ENCODE data around the gene POFUT2. TPM values are rescaled to one million over a fixed set of nuclear protein-coding genes. Genes with fewer than 3 reads are reported as not detected.

POFUT2 gene
- total RNA-seq, 2 donors from 2014 or later: 49.0 to 73.3 TPM

DNA sequence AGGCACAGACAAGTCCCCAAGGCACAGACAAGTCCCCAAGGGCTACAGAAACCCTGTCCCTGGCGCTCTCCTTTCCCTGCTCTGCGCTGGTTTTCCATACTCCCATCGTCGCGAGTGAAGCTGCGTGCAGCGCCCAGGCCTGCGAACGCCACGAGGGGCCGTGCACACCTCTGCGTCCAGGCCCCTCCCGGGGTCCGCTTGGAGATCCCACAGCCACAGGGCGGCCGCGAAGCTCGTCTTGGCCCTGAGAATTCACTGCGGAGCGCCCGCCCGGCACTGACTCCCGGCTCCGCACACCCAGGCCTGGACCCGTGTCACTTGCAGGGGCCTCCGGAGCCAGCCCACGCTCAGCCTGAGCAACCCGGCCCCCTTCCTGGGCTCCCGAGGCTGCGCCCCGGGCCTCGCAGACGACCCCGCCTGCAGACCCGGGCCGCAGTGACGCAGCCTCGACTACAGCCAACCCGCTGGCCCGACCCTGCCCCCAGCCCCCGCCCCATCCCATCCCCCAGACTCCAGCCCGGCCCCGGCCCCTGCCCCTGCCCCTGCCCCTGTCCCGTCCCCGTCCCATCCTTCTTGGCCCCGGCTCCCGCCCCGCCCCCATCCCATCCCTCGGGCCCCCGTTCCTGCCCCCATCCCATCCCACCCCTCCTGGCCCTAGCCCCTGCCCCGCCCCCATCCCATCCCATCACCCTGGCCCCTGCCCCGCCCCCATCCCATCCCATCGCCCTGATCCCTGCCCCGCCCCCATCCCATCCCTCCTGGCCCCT is 841 bp downstream of the POFUT2 start:
- Histone ChIP-seq H3K27ac (ENCODE audit: low read depth, low read length) (peak overlapping the region; percentile 19), H3K4me1 (ENCODE audit: control insufficient read depth, insufficient read depth, low read length) (peaks cover 4% of the 10 kb centered on the region), H3K9ac (ENCODE audit: extremely low read depth, low read length, poor library complexity, severe bottlenecking) (peak overlapping the region; percentile 77), H3K9me3 (ENCODE audit: control insufficient read depth, low read length) (no peaks in the 10 kb centered on the region), H3K36me3 (ENCODE audit: control insufficient read depth, insufficient read depth, low read length) (peaks cover 49% of the 10 kb centered on the region), H3K27me3 (ENCODE audit: control insufficient read depth, insufficient read depth, low read length, poor library complexity, severe bottlenecking) (no peaks in the 10 kb centered on the region), H3K4me3 (ENCODE audit: low read length) (peak overlapping the region; percentile 87)
- peak overlapping the region; percentile 84 for H3K27ac Mint-ChIP-seq
- TF ChIP-seq, protein P1, sequence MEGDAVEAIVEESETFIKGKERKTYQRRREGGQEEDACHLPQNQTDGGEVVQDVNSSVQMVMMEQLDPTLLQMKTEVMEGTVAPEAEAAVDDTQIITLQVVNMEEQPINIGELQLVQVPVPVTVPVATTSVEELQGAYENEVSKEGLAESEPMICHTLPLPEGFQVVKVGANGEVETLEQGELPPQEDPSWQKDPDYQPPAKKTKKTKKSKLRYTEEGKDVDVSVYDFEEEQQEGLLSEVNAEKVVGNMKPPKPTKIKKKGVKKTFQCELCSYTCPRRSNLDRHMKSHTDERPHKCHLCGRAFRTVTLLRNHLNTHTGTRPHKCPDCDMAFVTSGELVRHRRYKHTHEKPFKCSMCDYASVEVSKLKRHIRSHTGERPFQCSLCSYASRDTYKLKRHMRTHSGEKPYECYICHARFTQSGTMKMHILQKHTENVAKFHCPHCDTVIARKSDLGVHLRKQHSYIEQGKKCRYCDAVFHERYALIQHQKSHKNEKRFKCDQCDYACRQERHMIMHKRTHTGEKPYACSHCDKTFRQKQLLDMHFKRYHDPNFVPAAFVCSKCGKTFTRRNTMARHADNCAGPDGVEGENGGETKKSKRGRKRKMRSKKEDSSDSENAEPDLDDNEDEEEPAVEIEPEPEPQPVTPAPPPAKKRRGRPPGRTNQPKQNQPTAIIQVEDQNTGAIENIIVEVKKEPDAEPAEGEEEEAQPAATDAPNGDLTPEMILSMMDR (conservative IDR thresholded peaks at IDR 0.05): no peak
- H3K4me1 Mint-ChIP-seq: peaks cover 12% of the 10 kb centered on the region
- peaks cover 42% of the 10 kb centered on the region for H3K36me3 Mint-ChIP-seq (ENCODE audit: low read depth)
- no peaks in the 10 kb centered on the region for H3K27me3 Mint-ChIP-seq (ENCODE audit: insufficient read depth)
- WGBS, 2 experiments (ENCODE audit: insufficient coverage in 1 of 2, insufficient read length in 1 of 2): 4 to 5% methylated on average over 22 to 36 of the region's 54 CpGs
- peak overlapping the region; percentile 75 for H3K4me3 Mint-ChIP-seq
- peak; percentile 96 for DNase-seq
- no peaks in the 10 kb centered on the region for H3K9me3 Mint-ChIP-seq

GRCh38 chr21:45285266-45285931 is 2.3 kb downstream of the POFUT2 start:
- peaks cover 56% of the 10 kb centered on the region for H3K36me3 Mint-ChIP-seq (ENCODE audit: low read depth)
- no peak overlapping the region for H3K27ac ChIP-seq (ENCODE audit: low read depth, low read length)
- H3K9me3 Mint-ChIP-seq: no peaks in the 10 kb centered on the region
- H3K4me3 Mint-ChIP-seq: peak overlapping the region; percentile 32
- no peaks in the 10 kb centered on the region for H3K27me3 ChIP-seq (ENCODE audit: control insufficient read depth, insufficient read depth, low read length, poor library complexity, severe bottlenecking)
- 94 to 95% methylated on average over 28 of the region's 28 CpGs for WGBS, 2 experiments (ENCODE audit: insufficient coverage in 1 of 2, insufficient read length in 1 of 2)
- peaks cover 63% of the 10 kb centered on the region for H3K36me3 ChIP-seq (ENCODE audit: control insufficient read depth, insufficient read depth, low read length)
- H3K9ac ChIP-seq (ENCODE audit: extremely low read depth, low read length, poor library complexity, severe bottlenecking): no peak overlapping the region
- H3K4me3 ChIP-seq (ENCODE audit: low read length): no peak overlapping the region
- H3K9me3 ChIP-seq (ENCODE audit: control insufficient read depth, low read length): no peaks in the 10 kb centered on the region
- H3K4me1 Mint-ChIP-seq: peaks cover 8% of the 10 kb centered on the region
- DNase-seq: peak; percentile 27
- TF ChIP-seq, protein P1 (conservative IDR thresholded peaks at IDR 0.05): no peak
- H3K4me1 ChIP-seq (ENCODE audit: control insufficient read depth, insufficient read depth, low read length): peaks cover 4% of the 10 kb centered on the region
- no peaks in the 10 kb centered on the region for H3K27me3 Mint-ChIP-seq (ENCODE audit: insufficient read depth)
- peak overlapping the region; percentile 39 for H3K27ac Mint-ChIP-seq

- Mint-ChIP-seq H3K27ac (no peak overlapping the region), H3K9me3 (no peaks in the 10 kb centered on the region), H3K36me3 (ENCODE audit: low read depth) (peaks cover 60% of the 10 kb centered on the region), H3K27me3 (ENCODE audit: insufficient read depth) (no peaks in the 10 kb centered on the region), H3K4me3 (no peak overlapping the region), H3K4me1 (peaks cover 8% of the 10 kb centered on the region)
- TF ChIP-seq, protein P1 (conservative IDR thresholded peaks at IDR 0.05): no peak
- no peak overlapping the region for H3K9ac ChIP-seq (ENCODE audit: extremely low read depth, low read length, poor library complexity, severe bottlenecking)
- peak; percentile 17 for DNase-seq
- peaks cover 4% of the 10 kb centered on the region for H3K4me1 ChIP-seq (ENCODE audit: control insufficient read depth, insufficient read depth, low read length)
- H3K27ac ChIP-seq (ENCODE audit: low read depth, low read length): no peak overlapping the region
- no peaks in the 10 kb centered on the region for H3K9me3 ChIP-seq (ENCODE audit: control insufficient read depth, low read length)
- peaks cover 69% of the 10 kb centered on the region for H3K36me3 ChIP-seq (ENCODE audit: control insufficient read depth, insufficient read depth, low read length)
- H3K27me3 ChIP-seq (ENCODE audit: control insufficient read depth, insufficient read depth, low read length, poor library complexity, severe bottlenecking): no peaks in the 10 kb centered on the region
- H3K4me3 ChIP-seq (ENCODE audit: low read length): no peak overlapping the region
- 93 to 100% methylated on average over 3 to 4 of the region's 4 CpGs for WGBS, 2 experiments (ENCODE audit: insufficient coverage in 1 of 2, insufficient read length in 1 of 2)
Measured at GRCh38 chr21:45284456-45284741, 3.3 kb downstream of the POFUT2 start.

All from endodermal cell (in vitro differentiated cells).